Transverse colon (tissue), 1 donor: ENCODE data around the gene TMEM62.
"Not testable (repeated sequence)": the region's sequence is repeated elsewhere in the genome, so short reads cannot be mapped to it uniquely, and the experiment has no call there.

Experiments used
- EP300 ChIP-seq: sonication (generic); formaldehyde crosslinking; IDR thresholded peaks from one replicate; pipeline ENCODE4 v1.6.1; 2017; ENCODE audit warnings: antibody characterized with exemption, low read depth
- POLR2A ChIP-seq: fragments of 450-650 bp; IDR thresholded peaks from one replicate; pipeline ENCODE4 v1.6.1; 2016; ENCODE audit warnings: antibody characterized with exemption, mild to moderate bottlenecking, moderate library complexity

DNA sequence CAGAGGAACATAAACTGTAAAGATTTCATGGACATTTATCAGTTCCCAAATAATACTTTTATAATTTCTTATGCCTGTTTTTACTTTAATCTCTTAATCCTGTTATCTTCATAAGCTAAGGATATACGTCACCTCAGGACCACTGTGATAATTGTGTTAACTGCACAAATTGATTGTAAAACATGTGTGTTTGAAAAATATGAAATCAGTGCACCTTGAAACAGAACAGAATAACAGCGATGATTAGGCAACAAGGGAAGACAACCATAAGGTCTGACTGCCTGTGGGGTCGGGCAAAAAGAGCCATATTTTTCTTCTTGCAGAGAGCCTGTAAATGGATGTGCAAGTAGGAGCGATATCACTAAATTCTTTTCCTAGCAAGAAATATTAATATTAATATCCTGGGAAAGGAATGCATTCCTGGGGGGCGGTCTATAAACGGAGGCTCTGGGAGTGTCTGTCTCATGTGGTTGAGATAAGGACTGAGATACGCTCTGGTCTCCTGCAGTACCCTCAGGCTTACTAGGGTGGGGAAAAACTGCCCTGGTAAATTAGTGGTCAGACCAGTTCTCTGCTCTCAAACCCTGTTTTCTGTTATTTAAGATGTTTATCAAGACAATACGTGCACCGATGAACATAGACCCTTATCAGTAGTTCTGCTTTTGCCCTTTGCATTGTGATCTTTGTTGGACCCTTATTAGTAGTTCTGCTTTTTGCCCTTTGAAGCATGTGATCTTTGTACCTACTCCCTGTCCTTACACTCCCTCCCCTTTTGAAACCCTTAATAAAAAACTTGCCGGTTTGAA lies 5.0 kb upstream of the TMEM62 start:
- not testable (repeated sequence) for TF ChIP-seq EP300, POLR2A
